ENCODE data around the gene ADRM1.

The ADRM1 gene

GRCh38 chr20:62350629-62351422 lies 48.0 kb downstream of the ADRM1 start:
- TF ChIP-seq CTCF (IDR thresholded peaks at IDR 0.05; ENCODE audit: low read depth, low read length): no peak
- no peak overlapping the region for H3K4me3 ChIP-seq (ENCODE audit: low read depth, low read length)

- H3K4me3 ChIP-seq (ENCODE audit: low read depth, low read length): no peak overlapping the region
- no peak for TF ChIP-seq CTCF (IDR thresholded peaks at IDR 0.05; ENCODE audit: low read depth, low read length)
These were observed 48.9 kb downstream of the ADRM1 start for GRCh38 chr20:62351469-62352401.

- no peak overlapping the region for H3K4me3 ChIP-seq (ENCODE audit: low read depth, low read length)
- no peak for TF ChIP-seq CTCF (IDR thresholded peaks at IDR 0.05; ENCODE audit: low read depth, low read length)
These were observed 49.8 kb downstream of the ADRM1 start for GRCh38 chr20:62352402-62353288.

GRCh38 chr20:62353289-62354030 lies 50.7 kb downstream of the ADRM1 start:
- no peak overlapping the region for H3K4me3 ChIP-seq (ENCODE audit: low read depth, low read length)
- no peak for TF ChIP-seq CTCF (IDR thresholded peaks at IDR 0.05; ENCODE audit: low read depth, low read length)

GRCh38 chr20:62354031-62354808 lies 51.4 kb downstream of the ADRM1 start:
- no peak overlapping the region for H3K4me3 ChIP-seq (ENCODE audit: low read depth, low read length)

More at GRCh38 chr20:62354031-62354808, 51.4 kb downstream of the ADRM1 start:
- TF ChIP-seq CTCF (IDR thresholded peaks at IDR 0.05; ENCODE audit: low read depth, low read length): no peak

Measured in WI38 (cell line).